Parathyroid adenoma (tissue), 2 donors: ENCODE data around the gene DLG2.

ENCODE experiments used
- H2AFZ ChIP-seq: fragments of 300-600 bp; sonication (generic); one replicate; pipeline ENCODE4 v1.7.0; 2017; ENCODE audit warnings: antibody characterized with exemption, mild to moderate bottlenecking
- H3K27ac ChIP-seq: fragments of 300-600 bp; sonication (generic); one replicate; pipeline ENCODE4 v1.7.0; 2017
- H3K27me3 ChIP-seq: fragments of 300-600 bp; sonication (generic); one replicate; pipeline ENCODE4 v1.7.0; 2017; ENCODE audit warnings: low read length; ENCODE audit not compliant: control insufficient read depth, insufficient read depth
- H3K36me3 ChIP-seq: fragments of 300-600 bp; sonication (generic); one replicate; pipeline ENCODE4 v1.7.0; 2017; ENCODE audit warnings: low read length; ENCODE audit not compliant: control insufficient read depth, insufficient read depth
- H3K4me1 ChIP-seq: fragments of 300-600 bp; sonication (generic); one replicate; pipeline ENCODE4 v1.7.0; 2017; ENCODE audit warnings: control low read depth
- H3K4me2 ChIP-seq: fragments of 300-600 bp; sonication (generic); one replicate; pipeline ENCODE4 v1.7.0; 2017; ENCODE audit warnings: low read length
- H3K4me3 ChIP-seq: fragments of 300-600 bp; sonication (generic); one replicate; pipeline ENCODE4 v1.7.0; 2017; ENCODE audit warnings: low read depth, low read length
- H3K79me2 ChIP-seq: fragments of 300-600 bp; sonication (generic); one replicate; pipeline ENCODE4 v1.7.0; 2017; ENCODE audit warnings: control low read depth
- H3K9ac ChIP-seq: fragments of 300-600 bp; sonication (generic); one replicate; pipeline ENCODE4 v1.7.0; 2017; ENCODE audit warnings: mild to moderate bottlenecking
- H3K9me3 ChIP-seq: fragments of 300-600 bp; sonication (generic); one replicate; pipeline ENCODE4 v1.7.0; 2017; ENCODE audit warnings: low read length; ENCODE audit not compliant: control insufficient read depth
- CTCF ChIP-seq: fragments of 300-600 bp; sonication (generic); IDR thresholded peaks from one replicate; pipeline ENCODE4 v1.7.0; 2017; ENCODE audit warnings: antibody characterized with exemption, mild to moderate bottlenecking
- donor health status: primary hyperparathyroidism.

Gene DLG2

GRCh38 chr11:84583106-84583505, 1044.0 kb downstream of the DLG2 start:
- no peak overlapping the region for H3K4me3 ChIP-seq
- H3K27ac ChIP-seq, result no peak overlapping the region
- H3K9me3 ChIP-seq, result no peaks in the 10 kb centered on the region
- H3K4me1 ChIP-seq, result no peaks in the 10 kb centered on the region
- H3K4me2 ChIP-seq, result no peak overlapping the region
- no peaks in the 10 kb centered on the region for H3K79me2 ChIP-seq
- H3K9ac ChIP-seq, result no peak overlapping the region
- H2AFZ ChIP-seq, result no peak overlapping the region
- TF ChIP-seq CTCF, result no peak
- no peaks in the 10 kb centered on the region for H3K27me3 ChIP-seq
- no peaks in the 10 kb centered on the region for H3K36me3 ChIP-seq

GRCh38 chr11:84581083-84581482, 1046.1 kb downstream of the DLG2 start:
- Histone ChIP-seq H3K4me3 (no peak overlapping the region), H3K27me3 (no peaks in the 10 kb centered on the region), H3K4me2 (no peak overlapping the region), H3K27ac (no peak overlapping the region), H3K9ac (no peak overlapping the region), H2AFZ (no peak overlapping the region), H3K9me3 (no peaks in the 10 kb centered on the region), H3K36me3 (no peaks in the 10 kb centered on the region), H3K79me2 (no peaks in the 10 kb centered on the region), H3K4me1 (no peaks in the 10 kb centered on the region)
- TF ChIP-seq CTCF, result no peak

- Histone ChIP-seq H2AFZ (no peak overlapping the region), H3K4me1 (no peaks in the 10 kb centered on the region), H3K9ac (no peak overlapping the region), H3K79me2 (no peaks in the 10 kb centered on the region), H3K27me3 (no peaks in the 10 kb centered on the region), H3K9me3 (no peaks in the 10 kb centered on the region), H3K4me3 (no peak overlapping the region), H3K27ac (no peak overlapping the region), H3K36me3 (no peaks in the 10 kb centered on the region), H3K4me2 (no peak overlapping the region)
- no peak for TF ChIP-seq CTCF
These were observed 1046.7 kb downstream of the DLG2 start for GRCh38 chr11:84580428-84580827.

GRCh38 chr11:84573868-84574267, 1053.3 kb downstream of the DLG2 start:
- Histone ChIP-seq H3K9me3 (no peaks in the 10 kb centered on the region), H2AFZ (no peak overlapping the region), H3K27ac (no peak overlapping the region), H3K4me2 (no peak overlapping the region), H3K27me3 (no peaks in the 10 kb centered on the region), H3K9ac (no peak overlapping the region), H3K4me3 (no peak overlapping the region), H3K36me3 (no peaks in the 10 kb centered on the region), H3K79me2 (no peaks in the 10 kb centered on the region), H3K4me1 (no peaks in the 10 kb centered on the region)
- TF ChIP-seq CTCF, result no peak

GRCh38 chr11:84566671-84567070, 1060.5 kb downstream of the DLG2 start:
- Histone ChIP-seq H3K36me3 (no peaks in the 10 kb centered on the region), H3K27ac (no peak overlapping the region), H3K9ac (no peak overlapping the region), H2AFZ (no peak overlapping the region), H3K4me1 (no peaks in the 10 kb centered on the region), H3K4me2 (no peak overlapping the region), H3K4me3 (no peak overlapping the region), H3K9me3 (no peaks in the 10 kb centered on the region), H3K27me3 (no peaks in the 10 kb centered on the region), H3K79me2 (no peaks in the 10 kb centered on the region)
- no peak for TF ChIP-seq CTCF
